Left forelimb (tissue), 1 donor: ENCODE results near the gene DLG4.
A peak's percentile ranks its signal among the peaks of the same experiment; 100 is the strongest.

Source experiments
- DNase-seq: peaks from one replicate; pipeline ENCODE4 v3.0.0-alpha.2; 2018; ENCODE audit warnings: low spot score

The DLG4 gene

GRCh38 chr17:7229504-7229903 is 9.9 kb upstream of the DLG4 start:
- no peak for DNase-seq

DNA sequence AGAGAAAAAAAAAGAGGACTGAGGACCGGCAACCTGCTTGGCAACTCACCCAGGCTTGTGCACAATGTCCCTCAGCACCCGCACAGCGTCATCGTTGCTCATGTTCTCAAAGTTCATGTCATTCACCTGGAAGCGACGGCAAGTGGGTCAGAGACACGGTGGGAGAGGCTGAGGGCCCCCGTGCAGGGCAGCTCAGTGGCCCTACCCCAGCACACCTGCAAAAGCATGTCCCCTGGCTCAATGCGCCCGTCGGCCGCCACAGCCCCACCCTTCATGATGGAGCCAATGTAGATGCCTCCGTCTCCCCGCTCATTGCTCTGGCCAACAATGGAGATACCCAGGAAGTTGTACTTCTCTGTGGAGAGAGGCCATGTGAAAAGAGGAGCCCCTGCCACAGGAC is 9.3 kb upstream of the DLG4 start:
- no peak for DNase-seq

GRCh38 chr17:7226721-7227710 is 7.4 kb upstream of the DLG4 start:
- DNase-seq = no peak

GRCh38 chr17:7225711-7226331 is 6.2 kb upstream of the DLG4 start:
- DNase-seq = no peak

DNA sequence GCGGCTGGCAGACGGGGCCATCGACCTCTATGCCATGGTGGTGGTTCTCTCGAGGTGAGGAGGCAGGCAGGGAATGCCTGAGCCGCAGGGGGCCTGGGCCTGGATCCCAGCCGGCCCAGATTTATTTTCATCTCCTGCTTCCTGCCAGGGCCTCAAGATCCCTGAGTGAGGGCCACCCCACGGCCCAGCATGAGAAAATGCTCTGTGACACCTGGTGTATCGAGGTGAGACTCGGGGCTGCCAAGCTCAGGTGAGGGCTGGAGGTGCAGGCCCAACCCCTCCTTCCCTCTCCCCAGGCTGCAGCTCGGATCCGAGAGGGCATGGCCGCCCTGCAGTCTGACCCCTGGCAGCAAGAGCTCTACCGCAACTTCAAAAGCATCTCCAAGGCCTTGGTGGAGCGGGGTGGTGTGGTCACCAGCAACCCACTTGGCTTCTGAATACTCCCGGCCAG is 5.0 kb upstream of the DLG4 start:
- no peak for DNase-seq

DNA sequence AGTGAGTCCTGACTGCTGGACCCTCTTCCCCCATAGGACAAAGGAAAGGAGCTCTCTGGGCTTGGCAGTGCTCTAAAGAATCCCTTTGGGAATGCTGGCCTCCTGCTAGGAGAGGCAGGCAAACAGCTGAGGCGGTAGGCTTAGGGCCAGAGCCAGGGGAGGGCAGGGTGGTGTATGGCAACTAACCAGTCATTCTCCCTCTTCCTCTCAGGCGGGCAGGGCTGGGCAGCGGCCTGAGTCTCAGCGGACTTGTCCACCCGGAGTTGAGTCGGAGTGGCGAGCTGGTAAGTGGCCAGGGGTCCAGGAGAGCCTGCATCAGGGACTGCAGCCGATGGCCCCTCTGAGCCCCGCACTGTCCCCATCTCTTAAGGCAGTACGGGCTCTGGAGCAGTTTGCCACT is 4.5 kb upstream of the DLG4 start:
- DNase-seq = peak; percentile 55

DNA sequence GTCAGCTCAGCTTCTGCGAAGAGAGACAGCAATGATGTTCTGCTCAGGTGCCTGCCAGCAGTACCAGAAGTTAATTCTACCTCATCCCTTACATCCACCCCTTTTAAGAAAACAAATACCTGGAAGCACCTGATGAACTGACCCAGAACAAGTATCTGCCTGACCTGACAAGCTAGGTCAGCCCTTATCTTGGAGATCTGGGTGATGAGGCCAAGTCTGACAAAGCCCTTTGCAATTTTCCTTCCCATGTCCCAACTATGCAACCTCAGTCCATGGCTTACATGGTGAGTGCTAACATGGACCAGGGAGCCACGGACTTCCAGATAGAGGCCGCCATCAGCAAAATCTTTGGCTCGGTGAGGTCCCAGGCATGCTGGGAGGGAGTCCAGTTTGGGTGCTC is 3.7 kb upstream of the DLG4 start:
- DNase-seq = no peak

- no peak for DNase-seq
Measured at GRCh38 chr17:7222972-7223292, 3.3 kb upstream of the DLG4 start.

DNA sequence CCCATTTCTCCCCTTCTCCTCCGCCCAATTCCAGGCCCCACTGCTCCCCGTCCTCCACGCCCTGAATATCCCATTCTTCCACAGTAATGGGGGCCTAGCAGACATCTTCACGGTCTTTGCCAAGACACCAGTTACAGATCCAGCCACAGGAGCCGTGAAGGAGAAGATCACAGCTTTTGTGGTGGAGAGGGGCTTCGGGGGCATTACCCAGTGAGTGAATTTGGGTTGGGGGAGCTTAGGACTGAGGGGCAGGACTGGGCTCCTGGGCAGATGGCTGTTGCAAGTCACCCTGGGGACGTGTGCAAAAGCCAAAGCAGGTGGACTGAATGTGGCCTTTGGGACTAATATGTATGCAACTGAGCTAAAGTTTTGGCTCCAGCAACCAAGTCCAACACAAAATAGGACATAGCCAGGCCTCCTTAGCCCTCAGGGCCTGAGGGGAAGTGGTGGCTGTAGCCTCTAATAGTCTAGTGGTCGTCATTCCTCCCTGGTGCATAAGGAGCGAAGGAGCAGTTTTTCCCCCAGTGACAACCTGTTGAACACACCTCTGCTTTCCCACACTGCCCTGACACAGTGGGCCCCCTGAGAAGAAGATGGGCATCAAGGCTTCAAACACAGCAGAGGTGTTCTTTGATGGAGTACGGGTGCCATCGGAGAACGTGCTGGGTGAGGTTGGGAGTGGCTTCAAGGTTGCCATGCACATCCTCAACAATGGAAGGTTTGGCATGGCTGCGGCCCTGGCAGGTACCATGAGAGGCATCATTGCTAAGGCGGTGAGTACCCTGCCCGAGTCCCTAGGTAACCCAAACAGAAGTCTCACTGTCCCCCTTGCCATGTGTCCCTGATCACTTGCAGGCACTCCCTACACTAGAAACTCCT is 2.7 kb upstream of the DLG4 start:
- DNase-seq = no peak

- no peak for DNase-seq
Measured at GRCh38 chr17:7221278-7222092, 1.8 kb upstream of the DLG4 start.

DNA sequence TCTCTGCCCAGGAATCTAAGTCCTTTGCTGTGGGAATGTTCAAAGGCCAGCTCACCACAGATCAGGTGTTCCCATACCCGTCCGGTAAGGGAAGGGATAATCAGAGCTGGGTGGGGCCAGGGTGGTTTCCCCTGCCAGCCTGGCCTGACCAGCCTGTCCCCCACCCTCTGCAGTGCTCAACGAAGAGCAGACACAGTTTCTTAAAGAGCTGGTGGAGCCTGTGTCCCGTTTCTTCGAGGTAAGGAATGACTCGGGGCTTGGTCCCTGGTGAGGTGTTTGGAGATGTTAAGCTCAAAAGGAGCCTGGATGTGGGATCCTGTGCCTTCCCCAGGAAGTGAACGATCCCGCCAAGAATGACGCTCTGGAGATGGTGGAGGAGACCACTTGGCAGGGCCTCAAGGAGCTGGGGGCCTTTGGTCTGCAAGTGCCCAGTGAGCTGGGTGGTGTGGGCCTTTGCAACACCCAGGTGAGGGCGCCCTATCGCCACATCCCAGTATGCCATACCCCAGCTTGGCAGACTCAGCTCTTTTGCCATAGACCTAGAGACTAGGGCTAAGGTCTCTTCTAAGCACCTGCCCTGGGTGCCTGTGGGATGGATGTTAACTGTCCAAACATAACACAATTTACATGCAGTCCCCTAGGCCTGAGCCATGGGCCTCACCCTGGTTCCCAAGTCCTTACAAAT is 1.1 kb upstream of the DLG4 start:
- no peak for DNase-seq

DNA sequence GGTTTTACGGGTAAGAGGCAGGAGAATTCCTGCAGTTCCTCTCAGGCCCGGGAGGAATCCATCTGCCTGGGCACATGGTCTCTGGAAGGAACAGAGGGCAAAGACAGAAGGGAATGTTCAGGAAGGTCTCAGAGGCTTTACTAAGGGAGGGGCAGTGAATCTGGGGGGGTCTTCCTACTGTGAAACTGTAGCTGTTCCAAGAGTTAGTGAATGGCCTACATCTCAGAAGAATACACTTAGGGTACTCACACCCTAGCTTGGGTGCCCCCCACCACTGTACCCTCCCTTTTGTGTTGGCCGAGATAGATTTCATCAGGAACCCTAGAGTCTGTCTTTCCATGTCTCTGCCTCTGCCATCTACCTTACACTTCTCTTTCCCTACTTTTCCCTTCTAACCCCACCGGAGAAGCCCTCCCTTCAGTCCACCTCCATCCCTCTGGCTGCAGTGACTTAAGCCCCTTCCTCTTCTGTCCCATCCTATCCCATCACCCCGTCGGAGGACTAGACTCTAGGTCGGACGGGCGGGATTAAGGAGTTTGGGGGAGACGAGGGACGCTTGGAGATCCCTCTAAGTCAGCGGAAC is 316 bp downstream of the DLG4 start:
- no peak for DNase-seq

- DNase-seq = no peak
Measured at GRCh38 chr17:7218758-7219157, 878 bp downstream of the DLG4 start.

DNA sequence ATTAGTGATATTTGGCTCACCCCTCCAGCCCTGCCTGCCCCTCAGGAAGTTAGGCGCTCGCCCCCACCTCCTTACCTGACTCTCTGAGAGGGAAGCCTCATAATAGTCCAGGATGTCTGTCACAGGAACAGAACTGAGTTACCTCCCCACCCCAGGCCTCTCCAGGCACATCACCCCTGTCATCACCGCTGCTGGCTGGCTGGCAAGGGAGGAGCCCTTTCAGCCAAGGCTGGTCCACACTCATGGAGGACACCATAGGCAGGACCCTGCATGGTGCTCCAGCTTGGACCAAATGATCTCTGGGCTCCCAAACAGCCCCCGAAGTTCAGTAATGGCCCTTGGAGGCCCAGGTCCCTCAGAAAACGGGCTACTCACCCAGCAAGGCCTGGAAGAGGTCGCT is 1.5 kb downstream of the DLG4 start:
- no peak for DNase-seq

DNA sequence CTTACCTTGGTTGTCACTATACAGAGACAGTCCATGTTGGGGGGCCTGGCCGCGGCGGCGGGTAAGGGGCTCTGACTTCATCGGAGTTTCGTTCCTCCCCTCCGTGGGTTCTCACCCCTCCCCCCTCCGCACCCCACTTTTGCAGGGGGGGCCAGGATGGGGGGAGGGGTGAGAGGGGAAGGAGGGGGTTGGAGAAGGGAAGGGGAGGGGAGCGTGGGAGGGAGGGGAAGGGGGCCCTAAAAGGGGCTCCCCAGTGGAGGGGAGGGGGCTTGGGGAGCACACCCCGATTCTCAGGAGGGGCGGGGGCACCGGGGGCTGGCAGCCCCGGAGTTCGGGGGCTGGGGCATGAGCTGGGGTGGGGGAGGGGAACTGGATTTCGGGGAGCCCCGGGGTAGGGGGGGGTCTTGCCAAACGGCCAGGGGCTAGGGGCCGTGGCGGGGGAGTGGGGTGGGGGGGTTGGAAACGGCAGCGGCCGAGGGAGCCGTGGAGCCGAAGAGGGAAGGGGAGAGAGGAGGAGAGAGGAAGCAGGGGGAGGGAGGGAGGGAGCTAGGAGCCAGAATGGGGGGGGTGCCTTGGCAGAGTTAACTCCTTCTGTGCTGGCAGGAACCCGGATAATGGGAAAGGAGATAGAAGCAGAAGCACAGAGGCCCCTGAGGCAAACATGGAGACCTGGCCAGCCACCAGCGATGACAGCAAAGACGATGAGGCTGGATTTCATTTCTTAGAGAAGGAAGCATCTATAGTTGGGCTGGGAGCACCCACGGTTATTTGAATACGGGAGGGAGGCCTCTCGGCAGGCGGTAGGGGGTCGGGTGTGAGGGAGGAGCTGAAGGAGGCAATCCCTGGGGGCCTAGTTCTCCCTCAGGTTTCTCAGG is 2.3 kb downstream of the DLG4 start:
- peak; percentile 87 for DNase-seq

- DNase-seq = no peak
Measured at GRCh38 chr17:7216242-7217112, 3.2 kb downstream of the DLG4 start.

GRCh38 chr17:7215652-7216180 is 3.9 kb downstream of the DLG4 start:
- DNase-seq = no peak

DNA sequence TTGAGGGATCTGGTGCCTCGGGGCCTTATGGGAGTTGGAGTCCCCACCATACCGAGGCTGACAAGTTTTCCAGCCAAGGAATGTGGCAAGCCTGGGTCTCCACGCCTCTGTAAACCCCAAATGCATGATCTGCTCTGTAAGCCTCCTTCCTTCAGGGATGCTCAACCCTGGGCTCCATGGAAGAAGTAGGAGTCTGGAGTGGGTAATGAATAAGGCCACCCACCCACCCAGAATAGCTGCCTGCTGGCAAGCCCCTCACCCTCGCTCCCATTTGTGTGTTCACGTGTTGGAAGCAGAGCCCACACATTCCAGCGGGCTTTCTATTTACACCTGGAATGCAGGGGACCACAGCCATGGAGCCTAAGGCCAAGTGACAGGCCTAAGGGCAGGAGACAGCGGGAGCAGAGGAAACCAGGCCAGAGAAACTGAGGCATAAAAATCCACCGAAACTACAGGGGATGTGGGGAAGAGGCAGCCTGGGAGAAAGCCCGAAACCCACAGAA is 4.4 kb downstream of the DLG4 start:
- DNase-seq = no peak
